ENCODE results near the gene PRR16.

PRR16 gene

DNA sequence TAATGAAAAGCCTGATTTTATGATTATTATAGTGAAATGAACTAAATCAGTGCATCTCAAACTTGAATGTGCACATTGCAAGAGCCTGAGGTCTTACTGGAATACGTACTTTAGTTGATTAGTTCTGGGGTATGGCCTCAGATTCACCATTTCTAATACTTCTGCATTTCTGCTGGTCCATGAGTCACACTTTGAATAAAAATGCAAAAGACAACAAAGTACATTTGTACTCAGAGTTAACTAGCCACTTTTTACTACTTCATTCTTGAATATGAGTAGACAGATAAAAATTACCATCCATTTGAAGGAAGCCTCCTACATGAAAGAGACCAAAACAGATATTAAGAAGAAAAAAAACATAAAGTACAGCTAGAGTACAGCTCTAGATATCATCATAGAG, 27.1 kb upstream of the PRR16 start:
- DNase-seq (ENCODE audit: low read depth): peak; percentile 20
- H3K4me3 ChIP-seq (ENCODE audit: low read length): no peak overlapping the region
- TF ChIP-seq, protein P1, sequence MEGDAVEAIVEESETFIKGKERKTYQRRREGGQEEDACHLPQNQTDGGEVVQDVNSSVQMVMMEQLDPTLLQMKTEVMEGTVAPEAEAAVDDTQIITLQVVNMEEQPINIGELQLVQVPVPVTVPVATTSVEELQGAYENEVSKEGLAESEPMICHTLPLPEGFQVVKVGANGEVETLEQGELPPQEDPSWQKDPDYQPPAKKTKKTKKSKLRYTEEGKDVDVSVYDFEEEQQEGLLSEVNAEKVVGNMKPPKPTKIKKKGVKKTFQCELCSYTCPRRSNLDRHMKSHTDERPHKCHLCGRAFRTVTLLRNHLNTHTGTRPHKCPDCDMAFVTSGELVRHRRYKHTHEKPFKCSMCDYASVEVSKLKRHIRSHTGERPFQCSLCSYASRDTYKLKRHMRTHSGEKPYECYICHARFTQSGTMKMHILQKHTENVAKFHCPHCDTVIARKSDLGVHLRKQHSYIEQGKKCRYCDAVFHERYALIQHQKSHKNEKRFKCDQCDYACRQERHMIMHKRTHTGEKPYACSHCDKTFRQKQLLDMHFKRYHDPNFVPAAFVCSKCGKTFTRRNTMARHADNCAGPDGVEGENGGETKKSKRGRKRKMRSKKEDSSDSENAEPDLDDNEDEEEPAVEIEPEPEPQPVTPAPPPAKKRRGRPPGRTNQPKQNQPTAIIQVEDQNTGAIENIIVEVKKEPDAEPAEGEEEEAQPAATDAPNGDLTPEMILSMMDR (conservative IDR thresholded peaks at IDR 0.05; ENCODE audit: low read length): no peak

DNA sequence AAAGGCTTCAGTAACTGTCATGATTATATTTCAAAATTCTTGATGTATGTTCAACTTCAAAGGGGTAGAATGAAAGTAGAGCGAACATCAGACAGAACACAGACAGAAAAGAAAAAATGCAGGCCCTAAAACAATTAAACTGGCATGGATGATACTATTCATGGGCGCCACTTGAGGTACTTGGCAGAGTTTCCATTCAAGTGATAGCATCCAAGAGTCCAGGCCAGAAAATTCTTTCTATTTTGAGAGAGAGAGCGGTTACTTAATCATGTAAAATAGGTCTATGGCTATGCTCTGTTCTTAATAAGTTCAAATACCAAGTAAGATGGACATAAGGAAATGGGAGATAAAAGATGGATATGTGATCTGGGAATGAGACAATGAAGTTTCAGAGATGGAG, 21.4 kb upstream of the PRR16 start:
- no peak for DNase-seq (ENCODE audit: low read depth)
- TF ChIP-seq, protein P1 (conservative IDR thresholded peaks at IDR 0.05; ENCODE audit: low read length): no peak
- H3K4me3 ChIP-seq (ENCODE audit: low read length): no peak overlapping the region

DNA sequence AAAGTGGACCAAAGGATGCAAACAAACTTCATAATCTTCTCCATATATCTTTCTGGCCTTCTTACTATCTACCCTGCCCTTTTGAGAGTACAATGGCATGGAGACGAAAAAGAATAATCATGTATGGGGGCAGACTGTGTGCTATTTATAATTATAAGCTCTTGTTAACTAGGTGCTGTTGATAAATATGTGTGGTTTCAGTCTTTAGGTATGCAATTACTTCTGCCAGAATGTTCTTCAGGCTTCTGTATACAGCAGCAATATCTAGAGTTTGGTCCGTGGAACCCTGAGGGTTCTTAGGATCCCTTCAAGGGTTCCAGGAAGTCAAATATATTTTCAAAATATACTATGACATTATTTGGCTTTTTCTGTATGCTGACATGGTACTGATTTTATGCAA, 20.5 kb upstream of the PRR16 start:
- DNase-seq (ENCODE audit: low read depth): no peak
- H3K4me3 ChIP-seq (ENCODE audit: low read length): no peak overlapping the region
- TF ChIP-seq, protein P1 (conservative IDR thresholded peaks at IDR 0.05; ENCODE audit: low read length): no peak

DNA sequence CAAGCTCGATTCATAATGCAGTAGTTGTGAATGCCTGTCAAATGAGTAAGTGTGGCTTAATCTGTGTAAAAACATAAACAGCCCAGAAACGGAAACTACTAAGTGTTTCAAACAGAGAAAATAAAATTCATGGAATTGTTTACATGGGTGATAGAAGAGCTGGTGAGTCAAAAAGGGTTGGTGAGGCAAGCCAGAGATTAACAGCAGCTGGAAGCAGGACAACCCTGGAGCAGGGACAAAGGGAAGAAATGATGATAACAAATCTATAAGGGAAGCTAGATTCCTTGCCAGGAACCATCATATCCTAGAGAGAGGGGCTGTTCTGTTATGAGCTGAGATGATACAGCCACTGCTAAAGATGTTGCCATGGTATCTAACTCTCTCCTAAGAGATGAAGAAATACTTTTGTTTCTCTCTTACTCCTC, 18.0 kb upstream of the PRR16 start:
- H3K4me3 ChIP-seq (ENCODE audit: low read length): no peak overlapping the region
- DNase-seq (ENCODE audit: low read depth): peak; percentile 91
- TF ChIP-seq, protein P1 (conservative IDR thresholded peaks at IDR 0.05; ENCODE audit: low read length): no peak

DNA sequence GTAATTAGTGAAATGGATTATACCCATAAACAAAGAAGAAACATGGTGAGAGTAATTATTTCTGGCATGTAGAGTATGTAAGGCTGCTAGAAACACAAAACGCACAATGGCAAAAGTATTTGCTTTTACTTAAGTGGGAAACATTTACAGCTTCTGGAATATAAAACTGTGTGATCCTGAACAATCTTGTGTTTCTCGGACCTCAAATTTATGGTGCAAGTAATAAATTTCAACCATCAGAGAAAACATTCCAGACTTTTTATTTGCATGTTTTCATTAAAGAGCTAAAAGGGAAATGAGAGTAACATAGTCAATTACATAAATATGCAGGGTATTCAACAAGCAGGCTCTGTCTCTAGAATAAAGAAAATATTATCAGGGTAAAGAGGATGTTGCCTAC, 17.2 kb upstream of the PRR16 start:
- TF ChIP-seq, protein P1 (conservative IDR thresholded peaks at IDR 0.05; ENCODE audit: low read length): no peak
- H3K4me3 ChIP-seq (ENCODE audit: low read length): no peak overlapping the region
- peak; percentile 84 for DNase-seq (ENCODE audit: low read depth)

DNA sequence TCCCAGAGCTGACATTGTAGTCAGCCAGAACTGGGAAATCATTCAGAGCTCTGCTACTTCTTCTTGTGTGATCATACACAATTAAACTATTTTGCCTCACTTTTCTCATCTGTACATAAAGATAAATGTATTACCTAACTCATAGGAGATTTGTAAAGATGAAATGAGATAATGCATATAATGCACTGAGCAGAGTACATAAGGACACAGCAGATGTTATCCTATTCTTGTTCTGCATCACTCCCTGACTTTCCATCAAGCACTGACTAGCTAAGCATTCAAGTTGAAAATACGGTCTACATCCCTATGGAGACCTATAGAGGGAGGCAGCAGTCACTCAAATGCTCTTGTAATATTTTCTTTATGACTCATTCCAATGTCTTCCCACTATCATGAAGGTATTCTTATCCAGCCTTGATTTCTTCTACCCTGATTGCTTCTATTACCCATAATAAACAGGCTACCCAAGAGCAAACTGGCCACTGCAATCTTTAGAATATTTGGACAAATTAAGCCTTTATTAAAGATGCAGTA, 16.3 kb upstream of the PRR16 start:
- TF ChIP-seq, protein P1 (conservative IDR thresholded peaks at IDR 0.05; ENCODE audit: low read length): no peak
- DNase-seq (ENCODE audit: low read depth): no peak

DNA sequence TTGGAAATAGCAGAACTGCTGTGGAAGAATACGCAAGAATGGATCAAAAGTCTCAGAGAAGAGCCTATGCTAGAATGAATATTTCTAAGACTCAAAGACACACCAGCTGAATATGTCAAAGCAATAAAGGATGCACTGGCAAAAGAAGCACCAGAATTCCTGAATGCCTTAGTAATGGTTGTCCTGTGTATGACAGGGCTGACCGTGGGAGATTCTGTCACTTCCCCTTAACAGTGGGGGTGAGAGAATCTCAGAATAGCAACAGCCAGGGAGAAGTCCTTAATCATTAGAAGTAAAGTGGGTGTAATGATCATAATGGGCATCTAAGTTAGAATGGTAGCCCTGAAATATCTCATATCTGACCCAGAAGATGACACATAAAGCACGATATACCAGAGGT, 14.6 kb upstream of the PRR16 start:
- TF ChIP-seq, protein P1 (conservative IDR thresholded peaks at IDR 0.05; ENCODE audit: low read length): no peak
- DNase-seq (ENCODE audit: low read depth): peak; percentile 69
- no peak overlapping the region for H3K4me3 ChIP-seq (ENCODE audit: low read length)

More for the DNA sequence above, 16.3 kb upstream of the PRR16 start:
- no peak overlapping the region for H3K4me3 ChIP-seq (ENCODE audit: low read length)
